Urinary bladder (tissue), 4 donors: Measurements from ENCODE around the gene OTUB1. TPM values are rescaled to one million over a fixed set of nuclear protein-coding genes. Genes with fewer than 3 reads are reported as not detected.
A peak's percentile ranks its signal among the peaks of the same experiment; 100 is the strongest.

ENCODE experiments used
- DNase-seq: peaks from one replicate; pipeline ENCODE4 v3.0.0-alpha.2; 2015; ENCODE audit errors: extremely low spot score
- H3K27ac ChIP-seq: one replicate; pipeline ENCODE4 v1.5.1; 2013; ENCODE audit warnings: low read depth, mild to moderate bottlenecking, moderate library complexity
- H3K36me3 ChIP-seq: one replicate; pipeline ENCODE4 v1.6.1; 2013; ENCODE audit warnings: mild to moderate bottlenecking, moderate library complexity; ENCODE audit not compliant: insufficient read depth
- H3K4me1 ChIP-seq: one replicate; pipeline ENCODE4 v1.6.1; 2013; ENCODE audit warnings: mild to moderate bottlenecking, moderate library complexity; ENCODE audit not compliant: insufficient read depth
- H3K4me3 ChIP-seq: one replicate; pipeline ENCODE4 v1.5.1; 2013; ENCODE audit warnings: low read depth, low read length
- WGBS: extraction: QIAGEN DNeasy Blood & Tissue Kit; methylation state at CpG from one replicate; pipeline ENCODE4 v1.1.7; 2013; 5-methylcytosine and 5-hydroxymethylcytosine counted together
- polyA plus RNA-seq: library from polyadenylated mRNA; stranded (reverse); fragments of 200-250 nt; gene quantifications from one replicate; pipeline ENCODE4 v1.2.3, GENCODE V29; 2013
- total RNA-seq: library from RNA; depleted of rRNA; stranded (reverse); fragments of >200 nt; gene quantifications from one replicate; pipeline ENCODE4 v1.2.3, GENCODE V29; 2014
- donor health status: healthy with polysubstance abuse.
- donor health status: healthy.

The OTUB1 gene
- total and polyA plus RNA-seq, 2 donors: 19.5 to 78.9 TPM

- H3K4me1 ChIP-seq: no peaks in the 10 kb centered on the region
- no peak overlapping the region for H3K27ac ChIP-seq
- no peaks in the 10 kb centered on the region for H3K36me3 ChIP-seq
- no peak for DNase-seq
- no peak overlapping the region for H3K4me3 ChIP-seq
- 83% methylated on average over 3 of the region's 3 CpGs for WGBS
Measured at GRCh38 chr11:64031001-64031400, 44.8 kb downstream of the OTUB1 start.

- H3K4me3 ChIP-seq: no peak overlapping the region
- DNase-seq: no peak
- H3K36me3 ChIP-seq: no peaks in the 10 kb centered on the region
- no peak overlapping the region for H3K27ac ChIP-seq
- H3K4me1 ChIP-seq: no peaks in the 10 kb centered on the region
- 81% methylated on average over 4 of the region's 4 CpGs for WGBS
Measured at GRCh38 chr11:64032050-64032449, 45.8 kb downstream of the OTUB1 start.

- 76% methylated on average over 9 of the region's 9 CpGs for WGBS
- no peaks in the 10 kb centered on the region for H3K4me1 ChIP-seq
- no peak for DNase-seq
- H3K36me3 ChIP-seq: no peaks in the 10 kb centered on the region
- H3K4me3 ChIP-seq: no peak overlapping the region
- H3K27ac ChIP-seq: no peak overlapping the region
Measured at GRCh38 chr11:64034411-64034811, 48.2 kb downstream of the OTUB1 start.

- Histone ChIP-seq H3K4me1 (no peaks in the 10 kb centered on the region), H3K4me3 (peak overlapping the region; percentile 42), H3K27ac (no peak overlapping the region), H3K36me3 (no peaks in the 10 kb centered on the region)
- 10% methylated on average over 17 of the region's 17 CpGs for WGBS
- DNase-seq: no peak
Measured at GRCh38 chr11:64035081-64035524, 48.9 kb downstream of the OTUB1 start.

GRCh38 chr11:64035576-64035975 is 49.3 kb downstream of the OTUB1 start, which contains the start of gene FLRT1:
TSS of gene FLRT1 (plus strand) at chr11:64035931. CDS start at chr11:64116268, 80,337 bp downstream.
- DNase-seq: no peak
- Histone ChIP-seq H3K36me3 (no peaks in the 10 kb centered on the region), H3K27ac (no peak within 1 kb of the TSS), H3K4me3 (peak within 1 kb of the TSS; percentile 42), H3K4me1 (no peaks in the 10 kb centered on the region)
- 1% methylated on average over 49 of the region's 64 CpGs for WGBS

- 3% methylated on average over 85 of the region's 85 CpGs for WGBS
- no peak for DNase-seq
- Histone ChIP-seq H3K27ac (no peak overlapping the region), H3K36me3 (no peaks in the 10 kb centered on the region), H3K4me3 (peak overlapping the region; percentile 42), H3K4me1 (no peaks in the 10 kb centered on the region)
Measured at GRCh38 chr11:64036087-64037026, 50.1 kb downstream of the OTUB1 start.

GRCh38 chr11:64037027-64037634 is 50.9 kb downstream of the OTUB1 start:
- WGBS: 55% methylated on average over 23 of the region's 23 CpGs
- no peak for DNase-seq
- Histone ChIP-seq H3K4me1 (no peaks in the 10 kb centered on the region), H3K27ac (no peak overlapping the region), H3K4me3 (no peak overlapping the region), H3K36me3 (no peaks in the 10 kb centered on the region)

- Histone ChIP-seq H3K4me1 (no peaks in the 10 kb centered on the region), H3K27ac (no peak overlapping the region), H3K36me3 (no peaks in the 10 kb centered on the region), H3K4me3 (no peak overlapping the region)
- WGBS: 95% methylated on average over 4 of the region's 4 CpGs
- no peak for DNase-seq
Measured at GRCh38 chr11:64038500-64038899, 52.3 kb downstream of the OTUB1 start.

GRCh38 chr11:64039012-64039665 is 52.9 kb downstream of the OTUB1 start:
- Histone ChIP-seq H3K4me1 (no peaks in the 10 kb centered on the region), H3K36me3 (no peaks in the 10 kb centered on the region), H3K27ac (no peak overlapping the region), H3K4me3 (no peak overlapping the region)
- WGBS: 85% methylated on average over 16 of the region's 16 CpGs
- no peak for DNase-seq

- Histone ChIP-seq H3K4me1 (no peaks in the 10 kb centered on the region), H3K36me3 (no peaks in the 10 kb centered on the region), H3K27ac (no peak overlapping the region), H3K4me3 (no peak overlapping the region)
- DNase-seq: no peak
- 65% methylated on average over 20 of the region's 20 CpGs for WGBS
Measured at GRCh38 chr11:64040684-64041322, 54.6 kb downstream of the OTUB1 start.

GRCh38 chr11:64041846-64042245 is 55.6 kb downstream of the OTUB1 start:
- H3K27ac ChIP-seq: no peak overlapping the region
- no peak for DNase-seq
- 92% methylated on average over 9 of the region's 9 CpGs for WGBS
- H3K4me1 ChIP-seq: no peaks in the 10 kb centered on the region
- H3K36me3 ChIP-seq: no peaks in the 10 kb centered on the region
- no peak overlapping the region for H3K4me3 ChIP-seq

GRCh38 chr11:64042301-64042700 is 56.1 kb downstream of the OTUB1 start:
- DNase-seq: no peak
- 76% methylated on average over 4 of the region's 4 CpGs for WGBS

GRCh38 chr11:64043545-64043944 is 57.3 kb downstream of the OTUB1 start:
- Histone ChIP-seq H3K27ac (no peak overlapping the region), H3K4me1 (no peaks in the 10 kb centered on the region), H3K4me3 (no peak overlapping the region), H3K36me3 (no peaks in the 10 kb centered on the region)
- WGBS: 88% methylated on average over 5 of the region's 5 CpGs
- no peak for DNase-seq

More at GRCh38 chr11:64042301-64042700, 56.1 kb downstream of the OTUB1 start:
- Histone ChIP-seq H3K27ac (no peak overlapping the region), H3K4me1 (no peaks in the 10 kb centered on the region), H3K36me3 (no peaks in the 10 kb centered on the region), H3K4me3 (no peak overlapping the region)
